GM12878 (cell line): ENCODE data around the gene SRSF7. TPM values are rescaled to one million over a fixed set of nuclear protein-coding genes. Genes with fewer than 3 reads are reported as not detected.

Experiments
- BCL11A ChIP-seq: IDR thresholded peaks from 2 replicates; pipeline ENCODE4 v1.6.1; 2011; ENCODE audit warnings: low read depth, low read length
- CEBPZ ChIP-seq: fragments of 150-350 bp; IDR thresholded peaks from 2 replicates; pipeline ENCODE4 v1.6.1; 2016; ENCODE audit warnings: low read depth, low read length
- CTCF ChIP-seq, 3 experiments: IDR thresholded peaks in 2 of 3; conservative IDR thresholded peaks in 1 of 3; 2 replicates each; pipeline ENCODE4 v1.5.1; 2011; ENCODE audit warnings: low read depth in 3 of 3, low read length in 3 of 3, mild to moderate bottlenecking in 3 of 3, control low read depth in 2 of 3, moderate library complexity in 2 of 3, inconsistent platforms in 1 of 3, mixed read lengths in 1 of 3; ENCODE audit not compliant: control insufficient read depth in 2 of 3, insufficient read depth in 1 of 3; ENCODE audit errors: extremely low read depth in 1 of 3
- IKZF2 ChIP-seq, 2 experiments: fragments of 450-650 bp; IDR thresholded peaks; 2 replicates each; pipeline ENCODE4 v1.6.1; 2017; ENCODE audit warnings: mild to moderate bottlenecking in 2 of 2, moderate library complexity in 2 of 2
- JUND ChIP-seq: IDR thresholded peaks from 2 replicates; pipeline ENCODE4 v1.6.1; 2012; ENCODE audit warnings: low read depth, mild to moderate bottlenecking, low read length, improper control_type of control experiment, moderate library complexity
- KAT2A ChIP-seq: conservative IDR thresholded peaks from 2 replicates; pipeline ENCODE4 v1.6.1; 2011; ENCODE audit warnings: low read depth, low read length; ENCODE audit not compliant: control insufficient read depth
- MAX ChIP-seq: IDR thresholded peaks from 2 replicates; pipeline ENCODE4 v1.6.1; 2012; ENCODE audit warnings: low read depth, low read length, improper control_type of control experiment
- MXI1 ChIP-seq: fragments of 150-350 bp; IDR thresholded peaks from 2 replicates; pipeline ENCODE4 v1.6.1; 2011; ENCODE audit warnings: low read depth, mild to moderate bottlenecking, inconsistent platforms, low read length, improper control_type of control experiment
- RB1 ChIP-seq: fragments of 450-650 bp; formaldehyde crosslinking; IDR thresholded peaks from 2 replicates; pipeline ENCODE4 v1.6.1; 2017; ENCODE audit warnings: mild to moderate bottlenecking, borderline replicate concordance
- RUNX3 ChIP-seq: IDR thresholded peaks from 2 replicates; pipeline ENCODE4 v1.6.1; 2012; ENCODE audit warnings: low read length, inconsistent platforms
- SMC3 ChIP-seq: IDR thresholded peaks from 2 replicates; pipeline ENCODE4 v1.6.1; 2011; ENCODE audit warnings: low read length, improper control_type of control experiment, borderline replicate concordance
- SREBF1 ChIP-seq: IDR thresholded peaks from 2 replicates; pipeline ENCODE4 v1.6.1; 2012; ENCODE audit warnings: mild to moderate bottlenecking, low read length
- TBL1XR1 ChIP-seq: IDR thresholded peaks from 2 replicates; pipeline ENCODE4 v1.6.1; 2012; ENCODE audit warnings: low read depth, low read length, improper control_type of control experiment
- USF1 ChIP-seq: IDR thresholded peaks from 2 replicates; pipeline ENCODE4 v1.6.1; 2011; ENCODE audit warnings: borderline replicate concordance, low read depth, mild to moderate bottlenecking, moderate library complexity, mixed read lengths, low read length; ENCODE audit not compliant: insufficient read depth; ENCODE audit errors: extremely low read length
- USF2 ChIP-seq: IDR thresholded peaks from 2 replicates; pipeline ENCODE4 v1.6.1; 2011; ENCODE audit warnings: low read depth, low read length, improper control_type of control experiment, borderline replicate concordance
- ZNF207 ChIP-seq: fragments of 450-650 bp; IDR thresholded peaks from 2 replicates; pipeline ENCODE4 v1.6.1; 2014; ENCODE audit warnings: antibody characterized with exemption, mild to moderate bottlenecking, borderline replicate concordance
- ZNF687 ChIP-seq: fragments of 450-650 bp; IDR thresholded peaks from 2 replicates; pipeline ENCODE4 v1.6.1; 2017; ENCODE audit warnings: mild to moderate bottlenecking, moderate library complexity
- polyA plus RNA-seq, 11 experiments: library from polyadenylated mRNA; depleted of rRNA in 4 of 11; unstranded in 6 of 11; stranded (reverse) in 5 of 11; fragments of >200 nt; fragmentation: Nextera tagmentation in 4 of 11; fragmentation: Illumina TruSeq in 1 of 11; extraction: Ambion mirVana in 4 of 11; extraction: Trizol in 1 of 11; gene quantifications; 1 replicate in 1 of 11; 2 replicates in 10 of 11; pipeline versions ENCODE4 v1.2.1 to v1.2.3, GENCODE V29; 2011 to 2016; ENCODE audit warnings: inconsistent platforms in 2 of 11, missing spikeins in 2 of 11, low read depth in 1 of 11
- total RNA-seq, 4 experiments: library from RNA; depleted of rRNA in 3 of 4; stranded (reverse); fragments of >200 nt in 3 of 4; fragmentation: Illumina TruSeq in 1 of 4; extraction: Trizol in 1 of 4; gene quantifications; 2 replicates each; pipeline versions ENCODE4 v1.2.1 to v1.2.3, GENCODE V29; 2013 to 2021

The SRSF7 gene
- total and polyA plus RNA-seq, 10 of the 15 experiments (the other 5 are each of a cell fraction or from before 2014, with no cell fraction given), result 205 to 785 (median 408) TPM

GRCh38 chr2:38722271-38723061 is 28.7 kb downstream of the SRSF7 start (continued):
- TF ChIP-seq CEBPZ, result no peak
- no peak for TF ChIP-seq SREBF1
- TF ChIP-seq MAX, result no peak
- TF ChIP-seq USF1, result no peak
- TF ChIP-seq BCL11A, result no peak; the same call in 1 of the 2 replicates
- 0 out of 6 replicates have a peak, but pooled peaks of 1 of the 3 experiments have one; percentile 1 for TF ChIP-seq CTCF (IDR thresholded peaks at IDR 0.05 in 2 of 3, conservative IDR thresholded peaks at IDR 0.05 in 1 of 3; ENCODE audit: control insufficient read depth in 2 of 3, extremely low read depth in 1 of 3, insufficient read depth in 1 of 3, low read depth in 3 of 3, low read length in 3 of 3)
- TF ChIP-seq TBL1XR1, result no peak
- no peak for TF ChIP-seq SMC3
- no peak for TF ChIP-seq USF2
- no peak for TF ChIP-seq RB1
- peak; percentile 42; the same call in 1 of the 2 replicates for TF ChIP-seq RUNX3
- TF ChIP-seq JUND, result no peak
- no peak for TF ChIP-seq ZNF687
- no peak for TF ChIP-seq ZNF207
- no peak for TF ChIP-seq KAT2A
- no peak for TF ChIP-seq MXI1
- TF ChIP-seq IKZF2 (IDR thresholded peaks at IDR 0.05), result peak; percentile 27 to 49; a peak in 1 of 4 replicates
